Measurements from ENCODE around the gene DAB1.

DAB1 gene

DNA sequence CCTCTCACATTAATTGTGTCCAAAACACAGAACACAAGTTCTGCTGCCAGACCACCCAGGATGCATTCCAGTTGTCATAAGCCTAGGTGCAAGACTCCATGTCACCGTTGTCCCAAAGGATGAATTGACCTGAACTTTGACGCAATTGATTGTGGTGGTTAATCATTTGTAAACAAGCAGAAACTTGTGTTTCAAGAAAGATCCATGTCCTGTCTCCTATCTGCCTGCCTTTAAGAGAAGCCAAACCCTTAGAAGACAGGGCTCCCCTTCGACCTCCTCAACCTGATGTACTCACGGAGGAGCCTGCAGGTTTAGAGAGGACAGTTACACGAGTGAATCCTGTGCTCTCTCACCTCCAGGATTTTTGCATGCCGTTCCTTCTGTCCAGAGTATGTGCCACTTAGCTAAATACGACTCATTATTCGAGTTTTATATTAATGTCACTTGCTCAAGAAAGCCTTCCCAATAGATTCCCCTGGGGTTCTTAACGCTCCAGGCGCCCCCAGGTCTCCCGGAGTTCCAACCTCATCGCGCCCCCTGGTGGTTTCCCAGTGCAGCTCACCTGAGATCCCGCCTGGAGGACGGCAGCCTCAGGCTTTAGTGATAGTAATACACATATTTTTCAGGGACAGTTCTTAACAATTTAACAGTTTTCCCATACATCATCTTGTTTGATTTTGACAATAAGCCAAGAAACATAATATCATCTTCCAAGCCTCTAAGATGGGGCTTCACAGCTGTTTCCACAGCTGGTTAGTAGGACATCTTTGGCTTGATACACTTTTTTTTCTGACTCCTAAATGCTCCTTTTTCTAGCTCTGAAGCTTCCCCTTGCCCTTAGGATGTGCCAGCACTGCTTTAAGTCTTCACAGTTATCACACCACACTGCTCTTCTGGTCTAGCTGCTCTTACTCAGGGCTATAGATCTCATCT lies 455.7 kb downstream of the DAB1 start:
- no peak for DNase-seq

GRCh38 chr1:56967355-56967754 lies 456.5 kb downstream of the DAB1 start:
- no peak for DNase-seq

GRCh38 chr1:56966698-56966999 lies 457.2 kb downstream of the DAB1 start:
- DNase-seq: no peak

- DNase-seq: no peak
Observed at GRCh38 chr1:56965916-56966697, 457.8 kb downstream of the DAB1 start, which contains the start of gene C8B. Gene C8B (minus strand): TSS chr1:56966015. CDS start chr1:56965948, 67 bp downstream.

GRCh38 chr1:56965191-56965590 lies 458.7 kb downstream of the DAB1 start:
- DNase-seq: no peak

- no peak for DNase-seq
Observed at GRCh38 chr1:56964349-56965017, 459.4 kb downstream of the DAB1 start.

- no peak for DNase-seq
Observed at GRCh38 chr1:56963667-56964066, 460.2 kb downstream of the DAB1 start.

DNA sequence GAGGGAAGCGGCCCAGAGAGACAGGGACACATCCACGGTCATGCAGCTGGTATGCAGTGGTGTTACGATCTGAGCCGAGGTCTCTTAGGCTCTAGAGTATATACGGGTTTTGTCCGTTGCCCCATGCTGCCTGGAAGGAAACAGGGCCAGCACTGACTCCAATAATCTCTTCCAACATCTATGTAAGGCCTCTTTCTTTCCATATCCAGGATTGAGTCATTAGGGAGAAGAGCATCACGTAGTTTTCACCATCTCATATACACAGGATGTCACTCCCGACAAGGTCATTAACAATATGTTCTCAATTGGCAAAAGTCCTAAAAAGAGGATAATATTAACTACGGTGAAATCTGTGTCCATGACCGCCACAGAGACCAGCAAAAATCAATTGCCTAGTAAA lies 462.4 kb downstream of the DAB1 start:
- DNase-seq: no peak

- DNase-seq: no peak
Observed at GRCh38 chr1:56958526-56958925, 465.3 kb downstream of the DAB1 start.

DNA sequence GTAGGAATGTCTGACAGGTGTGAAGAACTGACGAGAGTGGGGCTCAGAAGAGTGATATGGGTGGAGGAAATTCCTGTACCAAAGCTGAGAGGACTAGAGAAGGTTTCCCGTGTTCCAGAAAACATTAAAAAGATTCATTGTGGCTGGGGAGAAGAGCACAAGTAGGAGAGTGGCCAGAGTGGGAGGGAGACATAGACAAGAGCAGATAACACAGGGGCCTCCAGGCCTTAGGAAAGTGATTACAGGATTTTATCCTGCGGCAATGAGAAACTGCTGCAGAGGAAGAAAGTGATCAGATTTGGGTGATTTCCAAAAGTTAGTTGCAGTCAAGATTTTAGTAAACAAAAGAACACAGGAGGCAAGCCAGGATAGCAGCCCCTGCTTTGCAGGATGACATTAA lies 465.9 kb downstream of the DAB1 start:
- no peak for DNase-seq

GRCh38 chr1:56954664-56955063 lies 469.2 kb downstream of the DAB1 start:
- DNase-seq: no peak

DNA sequence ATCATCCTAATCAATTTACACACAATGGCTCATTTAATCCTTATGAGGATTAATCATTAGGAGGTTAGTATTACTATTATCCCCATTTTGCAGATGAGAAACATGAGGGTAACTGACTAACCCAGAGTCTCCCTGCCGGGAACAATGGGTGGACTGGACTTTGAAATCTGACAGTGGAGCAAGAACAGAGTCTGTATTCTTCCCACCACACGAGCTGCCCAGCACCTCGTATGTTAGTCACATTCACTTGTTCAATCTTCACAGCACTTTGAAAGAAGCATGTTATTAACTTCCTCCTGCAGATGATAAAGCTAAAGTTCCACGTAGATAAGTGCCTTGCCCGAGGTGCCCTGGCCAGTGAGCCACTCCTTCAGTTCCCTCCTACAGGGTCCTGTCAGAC lies 470.5 kb downstream of the DAB1 start:
- DNase-seq: no peak

GRCh38 chr1:56952501-56952900 lies 471.4 kb downstream of the DAB1 start:
- no peak for DNase-seq

GRCh38 chr1:56948403-56949023 lies 475.3 kb downstream of the DAB1 start:
- DNase-seq: no peak
